NCI-H187 treated with DMSO at 0.1 percent for 48 hours (cell line): ENCODE data around the gene DVL1.

Experiments
- DNase-seq: peaks from one replicate; lab custom pipeline; 2025; lab: John Stamatoyannopoulos, UW

Gene DVL1

GRCh38 chr1:1310109-1310385 lies 39.2 kb downstream of the DVL1 start:
- no peak for DNase-seq

DNA sequence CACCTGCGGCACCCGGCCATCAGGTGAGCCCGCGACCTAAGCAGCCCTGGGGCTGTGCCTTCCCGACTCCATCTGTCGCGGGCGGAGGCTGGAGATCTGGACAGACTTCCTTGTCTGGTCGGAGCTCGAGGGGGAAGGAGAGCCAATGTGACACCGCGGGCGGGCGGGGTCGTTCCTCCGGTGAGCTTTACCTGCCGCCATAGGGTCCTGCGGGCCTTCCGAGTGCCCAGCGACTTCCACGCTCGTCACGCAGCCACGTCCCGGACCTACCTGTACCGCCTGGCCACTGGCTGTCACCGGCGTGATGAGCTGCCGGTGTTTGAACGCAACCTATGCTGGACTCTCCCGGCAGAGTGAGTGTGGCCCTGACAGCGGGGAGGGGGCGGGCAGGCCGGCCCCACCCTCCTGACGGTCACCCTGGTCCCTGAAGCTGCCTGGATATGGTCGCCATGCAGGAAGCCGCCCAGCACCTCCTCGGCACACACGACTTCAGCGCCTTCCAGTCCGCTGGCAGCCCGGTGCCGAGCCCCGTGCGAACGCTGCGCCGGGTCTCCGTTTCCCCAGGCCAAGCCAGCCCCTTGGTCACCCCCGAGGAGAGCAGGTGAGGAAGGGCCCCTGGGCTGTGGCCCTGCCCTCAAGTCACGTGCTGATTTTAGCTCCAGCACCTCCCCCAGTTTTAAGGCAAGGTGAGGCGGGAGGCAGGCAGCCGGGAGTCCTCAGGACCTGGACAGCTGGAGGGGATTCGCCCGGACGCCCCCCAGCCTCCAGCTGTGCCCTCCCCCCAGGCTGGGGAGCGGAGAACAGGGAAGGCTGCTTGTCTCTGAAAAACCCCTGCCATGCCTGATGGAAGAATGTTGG lies 39.7 kb downstream of the DVL1 start:
- no peak for DNase-seq

GRCh38 chr1:1308756-1309250 lies 40.4 kb downstream of the DVL1 start:
- DNase-seq, result no peak

DNA sequence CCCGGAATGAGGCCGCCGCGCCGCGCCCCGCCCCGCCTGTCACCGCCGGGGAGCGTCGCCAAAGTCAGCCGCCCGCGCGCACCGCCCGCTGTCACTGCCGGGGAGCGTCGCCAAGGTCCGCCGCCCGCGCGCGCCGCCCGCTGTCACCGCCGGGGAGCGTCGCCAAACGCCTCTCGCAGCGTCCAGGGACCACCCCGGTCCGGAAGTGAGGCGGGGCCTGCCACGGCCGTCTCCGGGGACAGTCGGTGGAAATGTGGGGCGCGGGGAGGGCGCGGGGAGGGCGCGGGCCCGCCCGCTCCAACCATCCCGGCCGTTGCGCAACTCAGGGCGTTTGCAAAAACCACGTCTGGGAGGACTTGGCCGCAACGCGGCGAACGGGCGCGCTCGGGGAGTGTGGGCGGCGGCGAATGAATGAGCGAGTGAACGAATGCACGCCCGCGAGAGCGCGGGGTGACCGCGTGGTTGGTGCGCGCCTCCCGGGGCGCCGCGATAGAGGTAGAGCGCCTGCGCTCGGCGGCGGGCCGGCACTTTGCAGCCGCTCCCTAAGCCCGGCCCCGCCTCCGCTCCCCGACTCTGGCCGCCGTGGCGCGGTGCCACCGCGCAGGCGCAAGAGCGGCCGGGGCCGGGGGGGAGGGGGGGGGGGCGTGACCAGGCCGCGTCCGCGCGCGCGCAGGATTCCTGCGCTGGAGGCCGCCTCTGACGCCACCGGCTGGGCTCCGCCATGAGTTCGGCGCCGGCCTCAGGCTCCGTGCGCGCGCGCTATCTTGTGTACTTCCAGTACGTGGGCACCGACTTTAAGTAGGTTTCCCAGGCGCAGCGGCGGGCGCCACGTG lies 41.1 kb downstream of the DVL1 start, which contains the start of the genes ACAP3 and PUSL1:
ACAP3 (minus strand) TSS at position 8 of the 833 bp plus-strand sequence. CDS start 115 bp downstream, outside the sequence.
PUSL1 (plus strand) TSS at position 675 of the 833 bp plus-strand sequence; CDS start at position 722, 47 bp downstream.
- DNase-seq, result peak; percentile 41

GRCh38 chr1:1307261-1307922 lies 41.8 kb downstream of the DVL1 start:
- no peak for DNase-seq

DNA sequence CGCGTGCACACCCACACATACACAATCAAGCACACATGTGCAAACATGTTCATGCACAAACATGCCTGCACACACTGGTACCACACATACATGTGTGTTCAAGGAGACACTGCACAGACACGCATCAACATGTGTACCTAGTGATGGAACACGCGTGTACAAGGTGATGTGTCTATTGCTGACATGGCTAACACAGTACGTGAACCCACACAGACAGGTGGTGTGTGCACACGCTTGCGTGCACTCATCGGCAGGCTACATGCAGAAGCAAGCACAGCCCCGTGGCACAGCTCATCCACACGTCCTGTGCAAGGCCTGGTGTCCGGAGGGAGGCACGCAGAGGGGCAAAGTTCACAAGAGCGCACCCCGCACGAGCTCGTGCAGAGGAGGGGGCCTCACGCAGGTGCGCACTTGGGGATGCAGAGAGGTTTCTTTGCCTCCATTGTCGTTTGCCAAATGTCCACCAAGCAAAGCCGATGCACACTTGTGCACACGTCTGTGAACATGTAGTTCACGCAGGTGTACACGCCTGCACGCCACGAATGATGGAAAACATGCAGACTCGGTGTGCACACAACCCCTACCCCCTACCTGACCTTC lies 42.5 kb downstream of the DVL1 start:
- DNase-seq, result no peak

DNA sequence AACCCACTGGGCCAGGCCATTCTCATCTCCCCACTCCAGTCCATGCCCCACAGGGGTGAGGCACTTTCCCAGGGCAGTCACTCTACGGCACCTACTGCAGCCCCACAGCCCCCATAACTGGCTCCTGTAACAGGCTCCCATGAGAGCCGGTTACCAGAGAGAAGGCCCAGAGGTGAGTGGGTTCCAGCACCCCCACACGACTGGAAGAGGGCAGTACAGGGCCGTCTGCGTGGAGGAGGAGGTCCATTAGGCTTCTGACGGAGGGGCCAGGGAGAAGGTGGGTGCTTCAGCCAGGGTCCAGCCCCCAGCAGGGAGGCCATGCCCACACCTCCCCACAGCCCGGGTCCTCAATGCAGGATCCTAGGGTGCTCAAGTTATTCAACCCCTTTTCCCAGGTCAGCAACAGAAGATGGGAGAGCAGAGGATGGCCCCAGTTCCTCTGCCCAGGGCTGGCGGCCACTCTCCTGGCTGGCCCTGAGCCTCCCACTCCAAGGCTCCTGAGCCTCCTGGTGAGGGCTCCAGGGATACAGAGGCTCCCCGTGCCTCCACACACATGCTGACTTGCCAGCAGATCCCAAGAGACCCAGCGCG lies 43.1 kb downstream of the DVL1 start:
- DNase-seq, result no peak

DNA sequence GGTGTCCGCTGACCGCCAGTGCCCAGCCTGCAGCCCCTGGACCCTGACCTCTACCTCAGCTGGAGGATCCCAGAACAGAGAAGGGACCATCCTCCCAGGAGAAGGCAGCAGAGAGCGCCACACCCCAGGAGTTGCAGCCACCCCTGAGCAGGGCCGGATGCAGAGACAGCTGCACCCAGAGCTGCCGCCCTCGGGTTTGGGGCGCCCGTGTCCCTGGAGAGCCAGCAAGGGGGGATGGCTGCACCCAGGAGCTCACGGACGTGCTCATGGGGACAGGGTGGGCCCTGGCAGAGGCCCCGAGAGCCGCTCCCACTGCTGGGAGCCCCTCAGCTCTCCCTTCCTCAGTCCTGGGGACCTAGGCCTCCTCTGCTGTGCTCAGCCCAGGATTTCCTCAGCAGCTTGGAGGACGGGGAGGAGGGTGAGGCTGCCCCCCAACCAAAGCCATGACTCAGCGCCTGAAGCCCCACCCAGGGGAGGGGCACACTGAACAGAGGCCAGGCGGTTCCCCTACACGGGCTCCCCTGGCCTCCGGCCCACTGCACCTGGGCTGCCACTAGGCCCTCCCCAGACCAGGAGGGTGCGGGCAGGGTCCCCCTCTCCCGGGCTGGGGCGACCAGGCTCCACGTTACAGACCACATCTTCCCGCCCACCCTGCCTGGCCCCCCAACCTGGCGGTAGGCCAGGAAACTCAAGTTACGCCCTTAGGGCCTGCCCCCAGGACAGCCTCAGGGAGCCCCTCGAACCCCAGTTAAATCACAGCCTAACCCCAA lies 43.7 kb downstream of the DVL1 start:
- DNase-seq, result no peak

- no peak for DNase-seq
Observed at GRCh38 chr1:1304331-1305299, 44.6 kb downstream of the DVL1 start.

DNA sequence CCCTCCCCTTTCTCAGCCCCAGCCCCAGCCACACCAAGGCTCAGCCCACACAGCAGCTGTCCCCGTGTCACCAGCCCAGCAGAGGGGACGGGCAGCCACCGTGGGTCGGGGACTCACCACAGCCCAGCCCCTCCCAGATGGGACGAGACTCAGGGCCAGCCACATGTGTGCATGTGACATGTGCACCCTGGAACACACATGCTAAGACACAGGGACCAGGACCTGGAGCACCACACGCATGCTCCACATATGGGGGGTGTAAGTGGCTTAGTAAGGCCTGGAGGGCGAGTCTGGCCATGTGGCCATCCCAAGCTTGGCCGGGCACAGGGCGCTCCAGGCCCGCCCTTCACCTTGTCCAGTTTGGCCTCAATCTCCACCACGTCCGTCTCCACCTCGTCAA lies 45.5 kb downstream of the DVL1 start:
- DNase-seq, result no peak

GRCh38 chr1:1302951-1303509 lies 46.2 kb downstream of the DVL1 start:
- no peak for DNase-seq

- DNase-seq, result no peak
Observed at GRCh38 chr1:1302006-1302430, 47.2 kb downstream of the DVL1 start.

DNA sequence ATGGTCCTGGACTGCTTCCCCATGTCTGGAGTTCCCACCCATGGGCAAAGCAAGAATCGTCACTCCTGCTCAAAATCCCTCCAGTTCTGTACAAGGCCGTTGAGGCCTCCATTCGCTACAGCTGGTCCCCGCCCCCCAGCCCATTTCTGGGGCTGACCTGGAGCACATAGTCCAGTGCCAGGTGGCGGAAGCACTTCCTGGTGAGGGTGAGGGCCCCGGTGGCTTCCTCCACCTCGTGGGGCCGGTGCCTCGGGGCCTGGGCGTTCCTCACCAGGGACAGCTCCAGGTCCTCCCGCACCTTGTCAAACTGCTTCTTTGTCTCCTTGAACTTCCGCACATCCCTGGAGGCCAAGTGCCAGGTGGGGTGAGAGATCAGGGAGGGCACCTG lies 48.9 kb downstream of the DVL1 start:
- no peak for DNase-seq

DNA sequence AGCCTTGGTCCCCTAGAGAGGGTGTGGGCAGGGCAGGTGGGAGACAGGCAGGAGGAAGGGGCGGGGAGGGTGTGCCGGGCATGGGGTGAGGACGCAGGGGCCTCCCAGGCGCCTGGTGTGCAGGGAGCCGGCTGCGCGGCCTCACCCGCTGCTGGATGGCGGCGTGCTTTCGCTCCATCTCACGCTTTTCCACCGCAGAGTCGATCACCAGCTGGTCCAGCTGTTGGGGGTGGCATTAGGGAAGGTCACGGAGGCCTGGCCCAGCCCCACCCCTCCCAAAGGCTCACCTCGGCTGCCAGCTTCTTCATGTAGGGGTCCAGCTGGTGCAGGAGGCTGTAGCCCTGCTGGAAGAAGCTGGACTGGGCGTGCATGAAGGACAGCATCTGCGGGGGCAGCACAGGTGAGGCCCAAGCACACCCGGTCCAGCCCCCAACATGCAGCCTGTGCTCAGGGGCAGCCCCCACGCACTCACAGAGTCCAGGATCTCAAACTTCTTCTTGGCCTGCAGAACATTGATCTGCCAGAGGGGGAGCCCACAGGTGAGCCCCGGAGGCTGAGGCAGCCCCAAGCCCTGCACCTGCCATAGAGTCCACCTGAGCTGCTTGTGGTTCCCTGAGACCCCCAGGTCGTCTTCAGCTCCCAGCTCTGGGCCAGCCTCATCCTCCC lies 49.4 kb downstream of the DVL1 start:
- DNase-seq, result no peak

GRCh38 chr1:1298861-1299685 lies 50.1 kb downstream of the DVL1 start:
- DNase-seq, result no peak

DNA sequence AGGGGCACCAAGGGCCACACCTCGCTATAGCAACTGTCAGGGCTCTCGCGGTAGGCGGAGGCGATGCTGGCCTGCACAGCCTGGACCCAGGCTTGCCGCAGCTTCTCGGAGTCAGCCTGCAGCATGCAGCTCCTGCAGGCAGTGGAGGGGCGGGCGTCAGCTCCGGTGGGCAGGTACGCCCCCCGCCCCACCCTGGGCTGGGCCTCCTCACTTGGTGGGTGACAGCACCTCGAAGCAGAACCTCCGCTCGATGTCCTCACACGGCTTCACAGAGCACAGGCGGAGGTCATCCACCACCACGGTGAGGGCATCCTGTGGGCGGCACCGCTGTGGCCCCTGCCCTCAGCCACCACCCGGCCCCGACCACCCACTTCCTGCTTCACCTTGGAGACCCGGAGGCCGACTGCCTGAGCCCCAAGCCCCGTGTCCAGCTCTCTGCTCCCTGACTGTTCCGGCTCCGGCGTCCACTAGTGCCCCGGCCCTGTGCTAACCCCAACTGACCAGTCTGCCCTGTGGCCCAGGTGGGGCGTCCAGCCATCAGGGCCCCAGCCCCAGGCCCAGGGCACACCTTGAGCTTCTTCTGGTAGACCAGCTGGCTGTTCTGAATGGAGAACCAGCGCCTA lies 51.3 kb downstream of the DVL1 start:
- DNase-seq, result no peak
